ENCODE results near the gene RFX6.
A peak's percentile ranks its signal among the peaks of the same experiment; 100 is the strongest.
"Not testable (repeated sequence)": the region's sequence is repeated elsewhere in the genome, so short reads cannot be mapped to it uniquely, and the experiment has no call there.

RFX6 gene

GRCh38 chr6:116876635-116877611, at the start of gene RFX6:
Gene RFX6 (plus strand): TSS chr6:116877242. CDS start chr6:116877276, 34 bp downstream.
- H3K4me3 ChIP-seq (ENCODE audit: low read length) = peak within 1 kb of the TSS; percentile 22; the same call in 1 of the 2 replicates
- TF ChIP-seq ZNF274 (IDR thresholded peaks at IDR 0.05; ENCODE audit: low read depth, low read length) = no peak

- no peak overlapping the region for H3K4me3 ChIP-seq (ENCODE audit: low read length)
- TF ChIP-seq ZNF274 (IDR thresholded peaks at IDR 0.05; ENCODE audit: low read depth, low read length) = no peak
Observed at GRCh38 chr6:116827561-116828240, 49.3 kb upstream of the RFX6 start.

- no peak within 1 kb of the TSS for H3K4me3 ChIP-seq (ENCODE audit: low read length)
- no peak for TF ChIP-seq ZNF274 (IDR thresholded peaks at IDR 0.05; ENCODE audit: low read depth, low read length)
Observed at GRCh38 chr6:116828983-116829382, 48.1 kb upstream of the RFX6 start, which contains the start of gene GPRC6A. Gene GPRC6A (minus strand): TSS chr6:116829083. CDS start chr6:116829013, 70 bp downstream.

GRCh38 chr6:116834526-116834925, 42.5 kb upstream of the RFX6 start:
- H3K4me3 ChIP-seq (ENCODE audit: low read length) = not testable (repeated sequence)

GRCh38 chr6:116836606-116837342, 40.3 kb upstream of the RFX6 start:
- no peak for TF ChIP-seq ZNF274 (IDR thresholded peaks at IDR 0.05; ENCODE audit: low read depth, low read length)
- no peak overlapping the region for H3K4me3 ChIP-seq (ENCODE audit: low read length)

GRCh38 chr6:116840091-116840490, 37.0 kb upstream of the RFX6 start:
- H3K4me3 ChIP-seq (ENCODE audit: low read length) = no peak overlapping the region
- TF ChIP-seq ZNF274 (IDR thresholded peaks at IDR 0.05; ENCODE audit: low read depth, low read length) = no peak

- no peak overlapping the region for H3K4me3 ChIP-seq (ENCODE audit: low read length)
- no peak for TF ChIP-seq ZNF274 (IDR thresholded peaks at IDR 0.05; ENCODE audit: low read depth, low read length)
Observed at GRCh38 chr6:116842459-116842858, 34.6 kb upstream of the RFX6 start.

- no peak overlapping the region for H3K4me3 ChIP-seq (ENCODE audit: low read length)
- TF ChIP-seq ZNF274 (IDR thresholded peaks at IDR 0.05; ENCODE audit: low read depth, low read length) = no peak
Observed at GRCh38 chr6:116847227-116847626, 29.8 kb upstream of the RFX6 start.

GRCh38 chr6:116858060-116858459, 19.0 kb upstream of the RFX6 start:
- H3K4me3 ChIP-seq (ENCODE audit: low read length) = no peak overlapping the region
- no peak for TF ChIP-seq ZNF274 (IDR thresholded peaks at IDR 0.05; ENCODE audit: low read depth, low read length)

- no peak overlapping the region for H3K4me3 ChIP-seq (ENCODE audit: low read length)
- no peak for TF ChIP-seq ZNF274 (IDR thresholded peaks at IDR 0.05; ENCODE audit: low read depth, low read length)
Observed at GRCh38 chr6:116859264-116859663, 17.8 kb upstream of the RFX6 start.

- H3K4me3 ChIP-seq (ENCODE audit: low read length) = no peak overlapping the region
- TF ChIP-seq ZNF274 (IDR thresholded peaks at IDR 0.05; ENCODE audit: low read depth, low read length) = no peak
Observed at GRCh38 chr6:116866281-116866871, 10.7 kb upstream of the RFX6 start.

GRCh38 chr6:116872771-116873170, 4.3 kb upstream of the RFX6 start:
- no peak for TF ChIP-seq ZNF274 (IDR thresholded peaks at IDR 0.05; ENCODE audit: low read depth, low read length)
- H3K4me3 ChIP-seq (ENCODE audit: low read length) = no peak overlapping the region

GRCh38 chr6:116876107-116876506, 935 bp upstream of the RFX6 start:
- H3K4me3 ChIP-seq (ENCODE audit: low read length) = no peak overlapping the region
- TF ChIP-seq ZNF274 (IDR thresholded peaks at IDR 0.05; ENCODE audit: low read depth, low read length) = no peak

GRCh38 chr6:116877743-116878142, 701 bp downstream of the RFX6 start:
- no peak for TF ChIP-seq ZNF274 (IDR thresholded peaks at IDR 0.05; ENCODE audit: low read depth, low read length)
- H3K4me3 ChIP-seq (ENCODE audit: low read length) = peak overlapping the region; percentile 22; the same call in 1 of the 2 replicates

Measured in GM08714 (cell line).